GM21423 (cell line): Measurements from ENCODE around the gene SOCS3.

Experiments
- ATAC-seq: cut with Tn5 transposase; IDR thresholded peaks from one replicate; pipeline ENCODE4 v1.9.1; 2021; ENCODE audit warnings: mild to moderate bottlenecking, moderate library complexity; ENCODE audit not compliant: unreplicated experiment

SOCS3 gene

GRCh38 chr17:78353834-78354233 is 6.0 kb downstream of the SOCS3 start:
- ATAC-seq: no peak

DNA sequence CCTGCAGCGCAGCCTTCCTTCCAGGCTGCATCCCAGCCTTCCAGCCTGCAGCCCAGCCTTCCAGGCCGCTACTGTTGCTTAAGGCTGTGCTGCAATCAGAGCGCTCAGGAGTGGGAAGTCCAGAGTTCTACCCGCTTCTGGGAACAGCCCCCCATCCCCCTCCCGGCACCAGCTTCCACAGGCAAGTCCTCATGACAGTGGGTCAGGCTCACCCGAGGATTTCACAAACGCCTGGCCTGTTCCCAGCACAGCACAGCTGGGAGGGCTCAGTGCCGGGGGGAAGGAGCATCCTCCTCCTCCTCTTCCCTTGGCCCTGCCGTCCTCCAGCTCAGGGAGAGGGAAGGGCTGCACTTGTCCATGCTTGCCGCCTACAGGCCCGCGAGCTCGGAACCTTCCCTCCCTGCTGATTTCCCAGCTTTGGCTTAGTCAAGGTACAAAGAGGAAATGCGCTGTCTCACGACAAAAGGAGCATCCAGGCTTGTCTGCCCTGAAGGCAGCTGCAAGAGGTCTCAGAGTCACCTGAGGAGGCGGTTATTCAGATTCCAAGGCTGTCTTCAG is 8.3 kb downstream of the SOCS3 start:
- ATAC-seq: no peak

- no peak for ATAC-seq
Measured at GRCh38 chr17:78349891-78350642, 9.8 kb downstream of the SOCS3 start.

DNA sequence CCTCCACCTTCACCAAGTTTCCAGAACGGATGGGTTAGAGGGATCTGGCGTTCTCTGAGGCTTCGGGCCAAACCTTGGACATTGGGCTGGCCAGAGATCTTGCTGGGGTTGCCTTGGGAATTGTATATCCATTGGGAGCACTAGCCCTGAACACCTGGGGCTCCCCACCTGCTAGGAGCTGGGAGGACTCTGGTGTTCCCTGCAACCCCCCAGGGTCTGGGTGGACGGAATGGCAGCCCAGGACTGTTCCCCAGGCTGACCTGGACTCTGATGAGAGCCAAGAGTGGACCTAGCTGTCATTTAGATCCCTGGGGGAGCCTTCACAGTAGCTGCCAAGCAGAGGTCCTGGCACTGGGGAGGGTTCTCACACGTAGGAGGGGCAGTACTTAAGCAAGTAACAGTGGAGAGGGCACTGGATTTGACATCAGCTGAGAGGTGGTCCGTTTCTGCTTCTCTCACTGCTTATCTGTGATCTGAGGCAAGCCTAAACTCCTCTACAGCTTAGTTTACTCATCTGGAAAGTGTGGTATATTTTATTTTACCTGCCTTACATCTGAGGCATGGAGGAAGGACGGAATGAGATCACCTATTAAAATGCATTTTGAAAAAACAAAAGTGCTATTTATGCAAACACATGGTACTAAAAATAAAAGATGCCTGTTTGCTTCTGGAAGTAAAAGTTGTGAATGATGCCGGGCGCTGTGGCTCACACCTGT is 11.7 kb downstream of the SOCS3 start:
- ATAC-seq: no peak

GRCh38 chr17:78347453-78347852 is 12.4 kb downstream of the SOCS3 start:
- ATAC-seq: no peak

GRCh38 chr17:78346605-78347250 is 13.1 kb downstream of the SOCS3 start:
- ATAC-seq: no peak

- no peak for ATAC-seq
Measured at GRCh38 chr17:78345791-78346494, 13.9 kb downstream of the SOCS3 start.

- ATAC-seq: no peak
Measured at GRCh38 chr17:78345172-78345571, 14.7 kb downstream of the SOCS3 start.

GRCh38 chr17:78344666-78345065 is 15.2 kb downstream of the SOCS3 start:
- ATAC-seq: no peak

DNA sequence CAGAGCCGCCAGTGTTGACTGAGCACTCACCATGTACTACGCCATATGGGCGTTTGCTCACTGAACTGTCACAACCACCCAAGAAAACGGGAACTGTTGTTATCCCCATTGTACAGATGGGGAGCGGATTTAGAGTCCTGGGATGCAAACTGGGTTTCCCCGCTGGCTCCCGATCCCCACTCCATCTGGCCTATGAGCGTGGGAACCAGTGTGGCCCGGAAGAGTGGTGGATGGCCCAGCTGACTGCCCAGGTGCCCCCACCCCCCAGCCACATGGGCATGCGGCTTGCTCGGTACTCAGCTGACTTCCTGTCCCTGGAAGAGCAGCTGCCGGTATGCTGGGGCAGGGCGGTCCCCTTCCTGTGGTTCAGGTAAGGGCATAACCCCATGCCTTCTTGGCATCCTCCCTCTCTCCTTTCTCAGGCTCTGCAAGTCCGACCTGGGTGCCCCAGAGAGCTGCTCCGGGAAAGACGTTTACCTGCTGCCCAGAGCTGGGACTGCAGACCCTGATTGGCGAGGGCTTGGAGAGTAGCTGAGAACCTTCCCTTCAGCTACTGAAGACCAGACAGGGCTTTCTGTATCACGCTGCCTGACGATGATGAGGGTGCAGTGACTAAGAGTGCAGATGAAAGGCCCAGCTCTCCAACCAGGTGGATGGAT is 16.2 kb downstream of the SOCS3 start:
- no peak for ATAC-seq

GRCh38 chr17:78343187-78343542 is 16.7 kb downstream of the SOCS3 start:
- no peak for ATAC-seq

- no peak for ATAC-seq
Measured at GRCh38 chr17:78342449-78343186, 17.3 kb downstream of the SOCS3 start.

DNA sequence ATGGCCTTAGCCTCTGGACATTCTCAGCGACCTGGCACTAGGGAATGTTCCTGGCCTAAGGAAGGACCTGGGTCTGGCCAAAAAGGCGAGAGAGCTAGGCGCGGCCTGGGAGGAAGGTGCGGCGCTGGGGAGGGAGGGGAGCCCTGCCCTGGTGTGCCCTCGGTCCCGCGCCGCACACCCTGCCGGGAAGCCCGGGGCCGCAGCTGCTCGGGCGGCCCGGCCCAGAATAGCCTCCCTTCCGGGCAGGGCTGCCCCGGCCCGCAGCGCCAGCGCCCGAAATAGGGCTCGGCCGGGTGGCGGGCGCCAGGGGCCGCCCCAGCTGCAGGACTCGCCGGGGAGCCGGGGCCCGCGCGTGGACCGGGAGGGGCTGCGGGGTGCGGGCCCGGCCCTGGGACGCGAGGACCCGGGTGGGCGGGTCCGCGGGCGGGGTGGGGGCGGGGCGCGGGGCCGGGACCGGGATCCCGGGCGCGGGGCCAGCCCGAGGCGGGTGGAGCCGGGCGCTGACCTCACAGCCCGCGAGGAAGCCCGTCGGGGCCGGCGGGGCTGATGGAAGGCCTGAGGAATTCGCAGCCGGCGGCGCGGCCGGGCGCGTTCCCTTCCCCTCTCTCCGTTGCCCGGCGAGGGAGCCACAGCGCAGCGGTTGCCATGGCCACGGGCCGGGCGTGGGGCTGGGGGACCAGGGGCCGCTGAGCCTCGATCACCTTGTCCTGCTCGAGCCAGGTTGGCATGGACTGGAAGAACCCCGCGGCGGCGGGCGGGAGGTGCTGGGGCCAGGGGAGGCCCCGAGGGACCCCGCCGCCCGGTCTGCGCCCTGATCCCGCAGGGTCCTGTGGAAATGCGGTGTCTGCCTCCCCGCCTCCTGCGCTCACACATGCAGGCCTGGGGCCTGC is 18.1 kb downstream of the SOCS3 start:
- no peak for ATAC-seq

GRCh38 chr17:78340183-78340955 is 19.5 kb downstream of the SOCS3 start:
- no peak for ATAC-seq

DNA sequence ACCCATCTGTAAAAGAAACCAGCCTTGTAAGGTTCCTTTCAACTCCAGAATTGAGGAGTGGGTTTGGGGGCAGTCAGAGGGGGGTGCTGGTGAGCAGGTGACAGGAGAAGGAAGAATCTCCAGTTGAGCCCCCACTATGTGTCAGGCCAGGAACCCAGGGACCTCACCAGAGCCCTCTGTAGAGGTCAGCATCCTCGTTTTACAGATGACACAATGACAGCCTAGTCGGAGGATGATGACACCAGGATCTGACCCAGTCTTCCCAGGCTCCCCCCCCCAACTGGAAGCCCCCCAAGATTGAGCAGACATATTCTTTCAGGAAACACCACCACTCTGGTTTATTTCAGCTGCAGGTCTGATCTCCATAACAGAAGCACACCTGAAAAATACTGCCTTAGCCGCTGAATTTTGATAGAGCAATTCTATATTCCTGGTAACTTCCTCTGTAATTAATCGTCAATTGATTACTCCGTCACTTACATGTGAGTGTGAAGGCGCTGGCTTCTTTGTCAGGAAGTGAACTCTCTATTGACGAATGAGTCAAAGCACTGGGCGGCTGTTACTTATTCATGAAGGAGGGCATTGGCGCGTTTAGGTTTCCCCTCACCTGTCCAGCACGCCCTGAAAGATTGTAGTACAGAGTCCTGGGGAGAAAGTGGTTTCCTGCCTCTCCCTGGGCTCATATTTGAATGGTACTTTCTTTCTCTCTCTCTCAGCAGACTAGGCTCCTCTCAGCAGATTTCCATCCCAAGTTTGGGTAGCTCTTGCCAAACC is 21.2 kb downstream of the SOCS3 start:
- ATAC-seq: no peak

DNA sequence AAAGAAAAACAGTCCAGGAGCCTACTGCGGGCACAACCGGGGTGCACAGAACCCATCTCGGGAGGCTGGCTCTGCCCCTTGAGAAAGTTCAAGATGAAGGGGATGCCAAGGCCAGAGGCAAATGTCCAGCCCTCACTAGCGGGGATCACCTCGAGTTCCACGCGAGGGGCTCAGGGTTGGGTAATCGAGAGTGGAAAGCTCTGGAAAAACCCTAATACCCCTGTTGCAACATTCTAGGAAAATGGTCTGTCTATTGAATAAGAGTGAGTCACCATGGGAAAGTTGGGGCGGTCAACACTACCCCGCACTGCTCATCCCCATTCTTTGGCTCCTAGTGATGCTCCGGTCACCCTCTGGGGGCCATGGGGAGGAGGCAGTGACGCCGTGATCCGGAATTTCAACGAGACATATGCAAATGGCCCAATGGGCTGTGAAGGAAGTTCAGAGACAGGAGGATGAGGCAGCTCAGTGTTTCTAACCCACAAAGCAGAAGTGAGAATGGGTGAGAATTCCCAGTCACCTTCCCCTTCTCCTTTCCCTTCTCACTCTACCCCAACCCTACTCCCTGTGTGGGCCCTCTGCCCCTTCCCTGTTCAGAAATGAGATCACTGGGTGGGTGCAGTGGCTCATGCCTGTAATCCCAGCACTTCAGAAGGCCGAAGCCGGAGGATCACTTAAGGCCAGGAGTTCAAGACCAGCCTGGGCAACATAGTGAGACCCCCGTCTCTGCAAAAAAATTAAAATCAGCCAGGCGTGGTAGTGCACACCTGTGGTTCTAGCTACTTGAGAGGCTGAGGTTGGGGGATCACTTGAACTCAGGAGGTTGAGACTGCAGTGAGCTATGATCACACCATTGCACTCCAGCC is 22.4 kb downstream of the SOCS3 start:
- peak; percentile 57 for ATAC-seq
